ENCODE measurements around the gene NAXE.
A peak's percentile ranks its signal among the peaks of the same experiment; 100 is the strongest.
"Not testable (repeated sequence)": the region's sequence is repeated elsewhere in the genome, so short reads cannot be mapped to it uniquely, and the experiment has no call there.

The NAXE gene

GRCh38 chr1:156601122-156601830 is 9.7 kb downstream of the NAXE start, which contains the start of gene GPATCH4:
Gene GPATCH4, minus strand, starts transcription at chr1:156601479.
- DNase-seq (ENCODE audit: low spot score): peak; percentile 73
- TF ChIP-seq CTCF (IDR thresholded peaks at IDR 0.05; ENCODE audit: borderline replicate concordance, control extremely low read depth, extremely low read depth, insufficient read depth, missing control alignments): no peak
- in situ Hi-C loops (cut with MboI; ENCODE audit: low sequenced_read_pairs, unreplicated experiment): loop anchor here (10.0 kb wide), 1 partner anchor 216 kb away; no protein-coding TSS in a partner anchor

- no peak for DNase-seq (ENCODE audit: low spot score)
- in situ Hi-C loops (cut with MboI; ENCODE audit: low sequenced_read_pairs, unreplicated experiment): loop anchor here (10.0 kb wide), 1 partner anchor 217 kb away; no protein-coding TSS in a partner anchor
- no peak for TF ChIP-seq CTCF (IDR thresholded peaks at IDR 0.05; ENCODE audit: borderline replicate concordance, control extremely low read depth, extremely low read depth, insufficient read depth, missing control alignments)
These were observed 10.3 kb downstream of the NAXE start for GRCh38 chr1:156601892-156602291.

GRCh38 chr1:156602557-156602993 is 11.0 kb downstream of the NAXE start:
- DNase-seq (ENCODE audit: low spot score): no peak
- in situ Hi-C loops (cut with MboI; ENCODE audit: low sequenced_read_pairs, unreplicated experiment): loop anchor here (10.0 kb wide), 1 partner anchor 218 kb away; no protein-coding TSS in a partner anchor
- TF ChIP-seq CTCF (IDR thresholded peaks at IDR 0.05; ENCODE audit: borderline replicate concordance, control extremely low read depth, extremely low read depth, insufficient read depth, missing control alignments): peak; percentile 43

- in situ Hi-C loops (cut with MboI; ENCODE audit: low sequenced_read_pairs, unreplicated experiment): loop anchor here (5.0 to 10.0 kb wide), 2 partner anchors 150 to 223 kb away; no protein-coding TSS in a partner anchor
- DNase-seq (ENCODE audit: low spot score): not testable (repeated sequence)
These were observed 15.8 kb downstream of the NAXE start for GRCh38 chr1:156607344-156607743.

GRCh38 chr1:156608036-156608674 is 16.6 kb downstream of the NAXE start:
- DNase-seq (ENCODE audit: low spot score): peak; percentile 71
- in situ Hi-C loops (cut with MboI; ENCODE audit: low sequenced_read_pairs, unreplicated experiment): loop anchor here (5.0 to 10.0 kb wide), 2 partner anchors 151 to 223 kb away; no protein-coding TSS in a partner anchor
- TF ChIP-seq CTCF (IDR thresholded peaks at IDR 0.05; ENCODE audit: borderline replicate concordance, control extremely low read depth, extremely low read depth, insufficient read depth, missing control alignments): peak; percentile 66

- in situ Hi-C loops (cut with MboI; ENCODE audit: low sequenced_read_pairs, unreplicated experiment): loop anchor here (5.0 to 10.0 kb wide), 2 partner anchors 152 to 224 kb away; no protein-coding TSS in a partner anchor
- TF ChIP-seq CTCF (IDR thresholded peaks at IDR 0.05; ENCODE audit: borderline replicate concordance, control extremely low read depth, extremely low read depth, insufficient read depth, missing control alignments): peak; percentile 65
- DNase-seq (ENCODE audit: low spot score): peak; percentile 60
These were observed 17.4 kb downstream of the NAXE start for GRCh38 chr1:156608981-156609380.

- DNase-seq (ENCODE audit: low spot score); in situ Hi-C loops (cut with MboI; ENCODE audit: low sequenced_read_pairs, unreplicated experiment): not testable (repeated sequence)
These were observed 18.5 kb downstream of the NAXE start for GRCh38 chr1:156610072-156610471.
